ENCODE results near the gene SELENON.

Gene SELENON

GRCh38 chr1:25774206-25774803, 25.7 kb upstream of the SELENON start:
- no peak for DNase-seq (ENCODE audit: low read depth)
- no peak for TF ChIP-seq CTCF (IDR thresholded peaks at IDR 0.05; ENCODE audit: control insufficient read depth, insufficient read depth, low read depth, low read length, missing control alignments)
- H3K4me3 ChIP-seq (ENCODE audit: control insufficient read depth, low read depth, low read length) = no peak overlapping the region

GRCh38 chr1:25774921-25775771, 24.8 kb upstream of the SELENON start:
- DNase-seq (ENCODE audit: low read depth) = no peak
- no peak for TF ChIP-seq CTCF (IDR thresholded peaks at IDR 0.05; ENCODE audit: control insufficient read depth, insufficient read depth, low read depth, low read length, missing control alignments)

GRCh38 chr1:25779388-25779787, 20.6 kb upstream of the SELENON start:
- DNase-seq (ENCODE audit: low read depth) = no peak
- no peak for TF ChIP-seq CTCF (IDR thresholded peaks at IDR 0.05; ENCODE audit: control insufficient read depth, insufficient read depth, low read depth, low read length, missing control alignments)
- H3K4me3 ChIP-seq (ENCODE audit: control insufficient read depth, low read depth, low read length) = no peak overlapping the region

More at GRCh38 chr1:25774921-25775771, 24.8 kb upstream of the SELENON start:
- no peak overlapping the region for H3K4me3 ChIP-seq (ENCODE audit: control insufficient read depth, low read depth, low read length)

- no peak overlapping the region for H3K4me3 ChIP-seq (ENCODE audit: control insufficient read depth, low read depth, low read length)
- no peak for DNase-seq (ENCODE audit: low read depth)
- no peak for TF ChIP-seq CTCF (IDR thresholded peaks at IDR 0.05; ENCODE audit: control insufficient read depth, insufficient read depth, low read depth, low read length, missing control alignments)
These were observed 20.1 kb upstream of the SELENON start for GRCh38 chr1:25779894-25780293.

GRCh38 chr1:25780318-25781129, 19.5 kb upstream of the SELENON start:
- H3K4me3 ChIP-seq (ENCODE audit: control insufficient read depth, low read depth, low read length) = no peak overlapping the region
- DNase-seq (ENCODE audit: low read depth) = no peak
- no peak for TF ChIP-seq CTCF (IDR thresholded peaks at IDR 0.05; ENCODE audit: control insufficient read depth, insufficient read depth, low read depth, low read length, missing control alignments)

- TF ChIP-seq CTCF (IDR thresholded peaks at IDR 0.05; ENCODE audit: control insufficient read depth, insufficient read depth, low read depth, low read length, missing control alignments) = no peak
- no peak overlapping the region for H3K4me3 ChIP-seq (ENCODE audit: control insufficient read depth, low read depth, low read length)
- no peak for DNase-seq (ENCODE audit: low read depth)
These were observed 18.9 kb upstream of the SELENON start for GRCh38 chr1:25781130-25781433.
